ENCODE measurements around the gene ANK2. TPM values are rescaled to one million over a fixed set of nuclear protein-coding genes. Genes with fewer than 3 reads are reported as not detected.

ANK2 gene
- polyA plus RNA-seq, 1 donor (not counting 4 experiments of a cell fraction or from before 2014, with no cell fraction given): 0.22 TPM

GRCh38 chr4:113122066-113122465, 72.6 kb downstream of the ANK2 start:
- Histone ChIP-seq H3K4me1 (ENCODE audit: control insufficient read depth, extremely low read depth, insufficient read depth, low read length) (no peaks in the 10 kb centered on the region), H3K9me1 (ENCODE audit: control insufficient read depth, extremely low read depth, insufficient read depth, low read length) (no peaks in the 10 kb centered on the region), H3K79me2 (ENCODE audit: control insufficient read depth, insufficient read depth, low read length) (no peaks in the 10 kb centered on the region), H3K27me3 (ENCODE audit: control insufficient read depth, extremely low read depth, insufficient read depth, low read length) (no peaks in the 10 kb centered on the region), H3K4me2 (ENCODE audit: control insufficient read depth, extremely low read depth, insufficient read depth, low read depth, low read length) (no peak overlapping the region), H3K27ac (ENCODE audit: control insufficient read depth, insufficient read depth, low read length) (no peak overlapping the region), H3K4me3 (ENCODE audit: control insufficient read depth in 2 of 3, extremely low read depth in 1 of 3, insufficient read depth in 2 of 3, low read depth in 1 of 3, low read length in 3 of 3) (no peak overlapping the region), H3K9ac (ENCODE audit: control insufficient read depth, extremely low read depth, insufficient read depth, low read length) (no peak overlapping the region), H2AFZ (ENCODE audit: control insufficient read depth, low read length) (no peak overlapping the region), H4K20me1 (ENCODE audit: control insufficient read depth, extremely low read depth, insufficient read depth, low read length) (no peaks in the 10 kb centered on the region), H3K36me3 (ENCODE audit: control insufficient read depth in 2 of 2, extremely low read depth in 1 of 2, insufficient read depth in 2 of 2, low read length in 2 of 2) (no peaks in the 10 kb centered on the region), H3K9me3 (ENCODE audit: control insufficient read depth, low read depth, low read length) (no peaks in the 10 kb centered on the region)
- FAIRE-seq (no peak), DNase-seq (ENCODE audit: low read depth, low spot score) (no peak)
- TF ChIP-seq EZH2 (IDR thresholded peaks at IDR 0.05; ENCODE audit: low read length): no peak
- no peak for TF ChIP-seq CTCF (optimal IDR thresholded peaks at IDR 0.05 in 1 of 3, IDR thresholded peaks at IDR 0.05 in 1 of 3, conservative IDR thresholded peaks at IDR 0.05 in 1 of 3; ENCODE audit: extremely low read depth in 1 of 3, insufficient read depth in 2 of 3, low read length in 3 of 3)
- dilution Hi-C loops (cut with MboI; ENCODE audit: extremely low pct_ligation_motif_present, low sequenced_read_pairs): no loop called here

- DNase-seq (ENCODE audit: low read depth, low spot score): no peak
- TF ChIP-seq CTCF (optimal IDR thresholded peaks at IDR 0.05 in 1 of 3, IDR thresholded peaks at IDR 0.05 in 1 of 3, conservative IDR thresholded peaks at IDR 0.05 in 1 of 3; ENCODE audit: extremely low read depth in 1 of 3, insufficient read depth in 2 of 3, low read length in 3 of 3) (no peak), EZH2 (IDR thresholded peaks at IDR 0.05; ENCODE audit: low read length) (no peak)
- H3K4me3 ChIP-seq (ENCODE audit: control insufficient read depth in 2 of 3, extremely low read depth in 1 of 3, insufficient read depth in 2 of 3, low read depth in 1 of 3, low read length in 3 of 3): no peak overlapping the region
- no peak overlapping the region for H3K27ac ChIP-seq (ENCODE audit: control insufficient read depth, insufficient read depth, low read length)
- no peaks in the 10 kb centered on the region for H3K27me3 ChIP-seq (ENCODE audit: control insufficient read depth, extremely low read depth, insufficient read depth, low read length)
- H3K4me1 ChIP-seq (ENCODE audit: control insufficient read depth, extremely low read depth, insufficient read depth, low read length): no peaks in the 10 kb centered on the region
- H3K36me3 ChIP-seq (ENCODE audit: control insufficient read depth in 2 of 2, extremely low read depth in 1 of 2, insufficient read depth in 2 of 2, low read length in 2 of 2): no peaks in the 10 kb centered on the region
- dilution Hi-C loops (cut with MboI; ENCODE audit: extremely low pct_ligation_motif_present, low sequenced_read_pairs): no loop called here
- H3K4me2 ChIP-seq (ENCODE audit: control insufficient read depth, extremely low read depth, insufficient read depth, low read depth, low read length): no peak overlapping the region
- H3K9ac ChIP-seq (ENCODE audit: control insufficient read depth, extremely low read depth, insufficient read depth, low read length): no peak overlapping the region
- no peaks in the 10 kb centered on the region for H4K20me1 ChIP-seq (ENCODE audit: control insufficient read depth, extremely low read depth, insufficient read depth, low read length)
- H3K9me3 ChIP-seq (ENCODE audit: control insufficient read depth, low read depth, low read length): no peaks in the 10 kb centered on the region
- no peak overlapping the region for H2AFZ ChIP-seq (ENCODE audit: control insufficient read depth, low read length)
- H3K79me2 ChIP-seq (ENCODE audit: control insufficient read depth, insufficient read depth, low read length): no peaks in the 10 kb centered on the region
- no peak for FAIRE-seq
- H3K9me1 ChIP-seq (ENCODE audit: control insufficient read depth, extremely low read depth, insufficient read depth, low read length): no peaks in the 10 kb centered on the region
These were observed 76.0 kb downstream of the ANK2 start for GRCh38 chr4:113125418-113125817.
